Medulla oblongata (tissue), 1 donor: ENCODE data around the gene NT5C.
"Not testable (repeated sequence)": the region's sequence is repeated elsewhere in the genome, so short reads cannot be mapped to it uniquely, and the experiment has no call there.

ENCODE experiments used
- DNase-seq: peaks from one replicate; pipeline ENCODE4 v3.0.0-alpha.2; 2015; ENCODE audit errors: extremely low spot score

NT5C gene

DNA sequence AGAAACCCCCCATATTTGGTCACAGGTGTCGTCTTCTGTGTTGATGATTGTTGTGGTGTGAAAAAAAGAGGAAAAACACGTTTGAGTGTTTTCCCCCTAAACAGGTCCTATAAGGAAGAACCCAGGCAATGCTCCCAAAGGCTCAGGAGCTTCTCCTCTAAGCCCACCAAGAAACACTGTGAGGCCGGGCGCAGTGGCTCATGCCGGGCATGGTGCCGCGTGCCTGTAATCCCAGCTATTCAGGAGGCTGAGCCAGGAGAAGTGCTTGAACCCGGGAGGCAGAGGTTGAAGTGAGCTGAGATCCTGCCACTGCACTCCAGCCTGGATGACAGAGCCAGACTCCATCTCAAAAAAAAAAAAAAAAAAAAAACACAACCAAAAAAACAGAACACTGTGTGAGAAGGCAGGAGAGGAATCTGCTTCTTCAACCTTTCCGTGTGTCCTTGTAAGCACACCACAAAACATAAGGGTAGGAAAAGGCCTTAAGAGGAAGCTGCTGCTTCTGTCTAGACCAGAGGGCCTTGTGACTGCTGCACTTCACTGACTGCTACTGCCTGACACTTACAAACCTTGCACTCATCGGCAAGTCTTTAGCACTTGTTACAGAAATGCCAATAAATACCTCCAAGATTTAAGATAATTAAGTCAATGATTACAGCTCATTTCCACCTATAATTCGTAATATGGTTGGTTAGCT lies 13.4 kb upstream of the NT5C start:
- peak; percentile 66 for DNase-seq

DNA sequence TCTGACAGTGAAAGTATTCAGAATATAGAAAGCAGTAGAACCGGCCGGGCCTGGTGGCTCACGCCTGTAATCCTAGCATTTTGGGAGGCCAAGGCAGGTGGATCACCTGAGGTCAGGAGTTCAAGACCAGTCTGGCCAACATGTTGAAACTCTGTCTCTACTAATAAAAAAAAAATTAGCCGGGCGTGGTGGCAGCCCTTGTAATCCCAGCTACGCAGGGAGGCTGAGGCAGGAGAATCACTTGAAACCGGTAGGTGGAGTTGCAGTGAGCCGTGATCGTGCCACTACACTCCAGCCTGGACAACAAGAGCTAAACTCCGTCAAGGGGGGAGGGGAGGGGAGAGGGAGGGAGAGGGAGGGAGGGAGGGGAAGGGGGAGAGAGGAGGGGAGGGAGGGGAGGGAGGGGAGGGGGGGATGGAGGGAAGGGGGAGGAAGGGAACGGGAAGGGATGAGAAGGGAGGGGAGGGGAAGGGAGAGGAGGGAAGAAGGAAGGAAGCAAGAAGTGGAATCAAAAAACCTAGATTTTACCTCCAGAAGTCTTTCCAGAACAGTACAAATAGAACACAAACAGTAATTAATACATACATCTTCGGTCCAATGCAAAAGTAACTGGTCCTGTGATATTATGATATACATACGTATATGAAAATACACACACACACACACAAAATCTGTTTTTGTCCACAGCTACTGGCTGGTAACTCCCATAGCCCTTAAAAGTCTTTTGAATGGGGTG lies 10.9 kb upstream of the NT5C start:
- DNase-seq = no peak

DNA sequence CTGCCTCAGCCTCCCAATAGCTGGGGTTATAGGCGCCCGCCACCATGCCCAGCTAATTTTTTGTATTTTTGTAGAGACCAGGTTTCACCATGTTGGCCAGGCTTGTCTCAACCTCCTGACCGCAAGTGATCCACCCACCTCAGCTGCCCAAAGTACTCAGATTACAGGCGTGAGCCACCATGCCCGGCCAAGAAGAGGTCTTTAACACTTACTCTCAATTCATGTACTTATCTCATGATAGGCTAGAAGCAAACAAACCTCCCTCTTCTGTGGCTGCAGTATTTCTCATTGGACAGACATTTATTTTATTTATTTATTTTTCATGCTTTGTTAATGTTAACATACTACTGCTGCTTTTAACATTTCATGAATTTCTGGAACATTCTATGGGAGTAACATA lies 7.0 kb upstream of the NT5C start:
- no peak for DNase-seq

DNA sequence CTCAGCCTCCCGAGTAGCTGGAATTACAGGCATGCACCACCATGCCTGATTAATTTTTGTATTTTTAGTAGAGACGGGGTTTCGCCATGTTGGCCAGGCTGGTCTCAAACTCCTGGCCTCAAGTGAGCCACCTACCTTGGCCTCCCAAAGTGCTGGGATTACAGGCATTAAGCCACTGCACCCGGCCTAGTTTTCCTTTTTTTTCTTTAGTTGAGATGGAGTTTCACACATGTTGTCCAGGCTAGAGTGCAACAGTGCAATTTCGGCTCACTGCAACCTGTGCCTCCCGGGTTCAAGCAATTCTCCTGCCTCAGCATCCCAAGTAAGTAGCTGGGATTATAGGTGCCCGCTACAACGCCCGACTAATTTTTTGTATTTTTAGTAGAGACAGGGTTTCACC lies 6.2 kb upstream of the NT5C start:
- DNase-seq = not testable (repeated sequence)

DNA sequence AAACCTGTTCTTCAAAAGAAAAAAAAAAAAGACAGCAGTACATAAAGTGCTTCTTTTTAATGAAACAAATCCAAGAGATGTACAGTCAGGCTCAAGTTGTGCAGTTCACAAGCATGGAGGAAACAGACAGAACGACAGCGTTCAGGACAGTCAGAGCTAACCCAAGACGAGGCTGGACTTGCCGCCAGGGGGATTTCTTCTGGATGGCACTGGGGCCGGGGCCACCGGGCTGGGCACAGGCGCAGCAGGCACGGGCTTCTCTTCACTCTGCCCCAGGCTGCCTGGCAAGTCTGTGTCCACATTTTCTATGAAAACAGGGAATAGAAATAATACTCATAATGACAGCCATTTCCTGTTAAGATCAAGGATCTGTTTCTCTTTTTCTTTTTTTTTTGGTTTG lies 4.4 kb upstream of the NT5C start:
- no peak for DNase-seq

GRCh38 chr17:75135452-75135851 lies 3.9 kb upstream of the NT5C start:
- DNase-seq = no peak

- DNase-seq = not testable (repeated sequence)
These were observed 2.2 kb upstream of the NT5C start for GRCh38 chr17:75133607-75134347.

GRCh38 chr17:75133001-75133400 lies 1.5 kb upstream of the NT5C start:
- DNase-seq = no peak

DNA sequence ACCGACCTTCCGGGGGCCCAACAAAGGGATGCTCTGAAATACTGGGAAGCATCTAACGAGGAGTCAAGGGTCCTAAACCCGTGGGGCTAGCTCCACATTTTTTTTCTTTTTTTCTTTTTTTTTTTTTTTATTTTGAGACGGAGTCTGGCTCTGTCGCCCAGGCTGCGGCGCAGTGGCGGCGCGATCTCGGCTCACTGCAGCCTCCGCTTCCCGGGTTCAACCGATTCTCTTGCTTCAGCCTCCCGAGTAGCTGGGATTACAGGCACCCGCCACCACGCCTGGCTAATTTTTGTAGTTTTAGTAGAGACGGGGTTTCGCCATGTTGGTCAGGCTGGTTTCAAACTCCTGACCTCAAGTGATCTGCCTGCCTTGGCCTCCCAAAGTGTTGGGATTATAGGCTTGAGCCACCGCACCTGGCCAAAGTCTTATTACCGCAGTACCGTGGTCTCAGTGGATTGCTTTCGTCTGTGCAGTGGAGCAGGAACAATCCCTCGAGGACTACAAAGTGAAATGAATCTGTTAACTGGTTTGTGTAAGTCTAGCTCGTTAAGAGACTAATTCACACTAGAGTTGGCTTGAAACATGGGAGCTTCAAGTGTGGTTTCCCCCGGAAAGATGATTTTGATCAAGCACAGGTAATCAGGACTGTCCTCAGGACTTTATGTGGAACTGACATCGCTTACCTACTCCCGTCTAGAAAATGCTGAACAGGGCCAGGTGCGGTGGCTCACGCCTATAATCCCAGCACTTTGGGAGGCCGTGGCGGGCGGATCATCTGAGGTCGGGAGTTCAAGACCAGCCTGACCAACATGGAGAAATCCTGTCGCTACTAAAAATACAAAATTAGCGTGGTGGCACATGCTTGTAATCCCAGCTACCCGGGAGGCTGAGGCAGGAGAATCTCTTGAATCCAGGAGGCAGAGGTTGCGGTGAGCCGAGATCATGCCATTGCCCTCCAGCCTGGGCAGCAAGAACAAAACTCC lies 767 bp upstream of the NT5C start:
- not testable (repeated sequence) for DNase-seq

GRCh38 chr17:75130632-75131277 lies 787 bp downstream of the NT5C start:
- peak; percentile 57 for DNase-seq

DNA sequence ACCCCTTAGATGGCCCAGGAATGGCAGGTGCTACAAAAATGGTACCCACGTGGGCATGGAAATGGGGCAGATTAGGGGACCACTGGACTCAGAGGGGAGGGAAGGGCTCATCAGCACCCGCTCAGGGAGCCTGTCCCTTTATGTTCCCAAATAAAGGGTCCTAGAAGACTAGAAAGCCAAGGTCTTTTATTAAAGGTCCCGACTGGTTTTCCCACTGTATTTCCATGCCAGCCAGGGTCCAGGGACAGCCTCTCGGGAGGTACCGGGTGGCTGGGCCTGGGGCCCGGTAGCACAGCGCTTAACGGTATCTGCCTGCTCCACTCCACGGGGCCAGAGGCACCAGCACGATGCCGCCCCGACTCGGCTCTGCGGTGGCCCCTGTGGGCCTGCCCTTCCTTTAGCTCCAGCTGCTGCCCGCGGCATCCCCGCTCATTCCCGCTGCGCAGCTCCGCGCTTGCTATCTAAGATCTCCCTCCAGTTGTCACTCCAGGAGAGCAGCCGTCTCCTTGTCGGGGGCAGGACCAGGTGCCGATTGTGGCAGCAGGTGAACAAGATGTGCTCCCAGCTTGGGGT lies 1.4 kb downstream of the NT5C start:
- no peak for DNase-seq

GRCh38 chr17:75129576-75129975 lies 2.0 kb downstream of the NT5C start:
- no peak for DNase-seq

DNA sequence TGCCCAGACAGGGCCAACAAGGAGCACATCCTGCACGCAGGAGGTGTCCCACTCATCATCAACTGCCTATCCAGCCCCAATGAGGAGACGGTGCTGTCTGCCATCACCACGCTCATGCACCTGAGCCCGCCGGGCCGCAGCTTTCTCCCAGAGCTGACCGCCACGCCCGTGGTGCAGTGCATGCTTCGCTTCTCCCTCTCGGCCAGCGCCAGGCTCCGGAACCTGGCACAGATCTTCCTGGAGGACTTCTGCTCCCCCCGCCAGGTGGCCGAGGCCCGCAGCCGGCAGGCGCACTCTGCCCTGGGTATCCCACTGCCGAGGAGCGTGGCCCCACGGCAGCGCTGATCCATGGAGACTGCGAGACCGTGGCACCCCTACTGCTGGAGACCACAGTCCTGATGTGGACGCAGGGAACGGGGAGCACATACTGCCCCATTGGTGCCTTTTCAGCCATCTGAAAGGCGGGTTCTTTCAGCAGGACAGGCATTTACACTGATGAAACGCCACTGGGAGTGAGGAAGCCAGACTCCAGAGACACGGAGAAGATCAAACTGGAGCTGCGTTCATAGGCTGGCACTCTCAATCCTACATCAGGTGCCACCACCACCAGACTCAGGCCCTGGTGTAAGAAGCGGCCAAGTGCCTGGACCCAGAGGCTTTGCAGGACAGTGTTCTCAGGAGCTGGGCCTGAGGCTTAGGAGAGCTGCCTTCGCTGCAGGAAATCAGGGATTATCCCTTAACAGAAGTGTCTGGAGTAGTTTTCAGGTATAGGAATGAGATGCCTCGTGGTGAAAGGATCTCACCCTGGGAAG lies 2.6 kb downstream of the NT5C start:
- DNase-seq = no peak

DNA sequence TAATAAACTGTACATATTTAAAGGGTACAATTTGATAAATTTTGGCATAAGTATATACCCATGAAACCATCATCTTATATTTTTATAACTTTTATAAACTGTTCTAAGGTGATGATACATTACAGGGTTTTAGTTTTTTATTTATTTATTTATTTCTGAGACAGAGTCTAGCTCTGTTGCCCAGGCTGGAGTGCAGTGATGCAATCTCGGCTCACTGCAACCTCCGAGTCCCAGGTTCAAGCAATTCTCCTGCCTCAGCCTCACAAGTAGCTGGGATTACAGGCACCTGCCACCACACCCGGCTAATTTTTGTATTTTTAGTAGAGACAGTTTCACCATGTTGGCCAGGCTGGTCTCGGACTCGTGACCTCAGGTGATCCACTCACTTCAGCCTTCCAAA lies 3.6 kb downstream of the NT5C start:
- DNase-seq = not testable (repeated sequence)

DNA sequence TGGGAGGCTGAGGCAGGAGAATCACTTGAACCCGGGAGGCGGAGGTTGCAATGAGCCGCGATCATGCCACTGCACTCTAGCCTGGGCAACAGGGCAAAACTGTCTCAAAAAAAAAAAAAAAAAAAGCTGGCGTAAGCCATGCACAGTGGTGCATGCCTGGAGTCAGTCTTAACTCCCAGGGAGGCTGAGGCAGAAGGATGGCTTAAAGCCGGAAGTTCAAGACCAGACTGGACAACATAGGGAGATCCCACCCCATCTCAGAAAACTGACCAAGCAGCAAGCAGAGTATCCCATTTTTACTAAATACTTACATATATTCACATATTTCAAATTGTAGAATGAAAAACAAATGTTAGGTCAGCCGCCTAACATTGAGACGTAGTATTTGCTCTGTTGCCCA lies 4.6 kb downstream of the NT5C start:
- DNase-seq = no peak

DNA sequence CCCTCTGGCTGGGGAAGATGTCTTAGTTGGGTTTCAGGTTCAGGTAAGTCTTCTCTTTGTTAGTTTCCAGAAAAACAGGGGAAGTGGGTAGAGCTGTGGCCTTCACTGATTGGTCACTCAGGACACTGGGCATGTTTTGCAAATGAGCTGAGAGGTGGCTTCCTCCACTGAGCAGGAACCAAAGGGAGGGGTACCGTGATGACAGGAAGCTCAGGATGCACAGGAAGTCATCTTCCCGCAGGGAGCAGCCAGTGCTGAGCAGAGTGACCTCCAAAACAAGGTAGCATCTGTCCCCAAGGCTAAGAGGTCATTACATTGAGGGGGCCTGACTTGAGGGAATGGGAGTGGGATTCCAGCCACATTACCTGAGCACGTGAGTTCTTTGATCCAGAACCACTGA lies 5.6 kb downstream of the NT5C start:
- no peak for DNase-seq

DNA sequence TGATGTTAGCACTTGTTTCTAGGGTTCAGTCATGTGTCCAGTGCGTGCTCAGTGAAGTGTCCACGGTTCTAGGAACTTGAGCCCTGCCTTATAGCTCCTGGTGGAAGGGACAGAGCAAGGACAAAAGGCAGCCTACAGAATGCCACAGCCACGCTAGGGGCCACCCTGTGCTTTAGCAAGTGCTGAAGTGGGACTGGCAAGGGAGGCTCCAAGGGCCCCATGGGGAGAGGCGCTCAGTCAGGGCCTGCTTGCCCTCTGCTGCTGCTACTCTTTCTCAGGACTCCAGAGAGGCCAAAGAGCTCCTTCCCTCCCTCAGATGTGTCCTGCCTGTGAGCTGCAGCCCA lies 6.8 kb downstream of the NT5C start:
- no peak for DNase-seq

- DNase-seq = no peak
These were observed 7.3 kb downstream of the NT5C start for GRCh38 chr17:75124041-75124818.

- no peak for DNase-seq
These were observed 13.2 kb downstream of the NT5C start for GRCh38 chr17:75118307-75118706.
